Stimulated activated CD8-positive, alpha-beta memory T cell treated with anti-CD3 and anti-CD28 coated beads, Interleukin-15, amount 100 ng/mL, for 24 hours (primary cell): ENCODE measurements around the gene TCF7L2.
"Not testable (repeated sequence)": the region's sequence is repeated elsewhere in the genome, so short reads cannot be mapped to it uniquely, and the experiment has no call there.

Source experiments
- DNase-seq: peaks from one replicate; pipeline ENCODE4 v3.0.0-alpha.2; 2020; ENCODE audit warnings: low read depth

The TCF7L2 gene

DNA sequence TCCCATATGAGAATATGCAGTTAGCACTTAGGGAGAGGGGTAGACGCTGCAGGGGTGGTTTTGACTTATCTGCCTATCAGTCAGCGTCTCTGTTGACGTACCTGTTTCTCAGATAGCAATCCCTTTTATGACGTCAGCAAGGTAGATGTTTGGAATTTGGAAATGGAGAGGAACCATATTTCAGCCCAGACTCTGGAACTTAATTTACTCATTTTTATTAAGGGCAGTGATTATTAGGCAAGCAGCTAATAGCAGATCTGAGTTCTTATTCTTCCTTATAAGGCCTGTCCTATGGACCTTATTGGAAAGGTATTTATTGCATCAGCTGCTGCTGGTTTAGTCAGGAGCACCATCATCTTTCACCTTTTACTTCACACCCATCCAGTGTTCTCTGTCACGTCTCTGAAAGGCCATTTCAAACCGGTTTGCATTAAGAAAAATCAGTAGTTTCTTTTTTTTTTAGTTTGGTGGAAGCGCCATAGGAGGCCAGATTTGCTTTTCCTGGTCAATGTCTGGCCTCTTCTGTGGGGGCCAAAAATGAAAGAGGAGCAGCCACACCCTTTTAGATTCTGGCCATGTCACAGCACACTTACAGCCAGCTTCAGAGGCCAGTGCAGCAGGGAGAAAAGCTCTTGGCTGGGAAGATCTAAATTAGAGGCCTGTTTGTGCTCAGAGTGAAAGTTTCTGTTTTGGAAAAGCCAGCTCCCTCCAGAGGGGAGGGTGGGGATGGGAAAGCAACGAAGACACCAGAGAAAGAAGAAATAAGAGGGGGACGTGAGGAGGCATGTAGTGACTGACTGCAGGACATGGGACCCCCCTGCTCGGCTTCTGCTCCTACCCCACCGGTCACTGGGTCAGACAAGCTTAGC, 146.3 kb downstream of the TCF7L2 start:
- DNase-seq: no peak

GRCh38 chr10:113097036-113097435, 147.0 kb downstream of the TCF7L2 start:
- no peak for DNase-seq

GRCh38 chr10:113099431-113100183, 149.6 kb downstream of the TCF7L2 start:
- no peak for DNase-seq

- no peak for DNase-seq
Measured at GRCh38 chr10:113100281-113100680, 150.2 kb downstream of the TCF7L2 start.

DNA sequence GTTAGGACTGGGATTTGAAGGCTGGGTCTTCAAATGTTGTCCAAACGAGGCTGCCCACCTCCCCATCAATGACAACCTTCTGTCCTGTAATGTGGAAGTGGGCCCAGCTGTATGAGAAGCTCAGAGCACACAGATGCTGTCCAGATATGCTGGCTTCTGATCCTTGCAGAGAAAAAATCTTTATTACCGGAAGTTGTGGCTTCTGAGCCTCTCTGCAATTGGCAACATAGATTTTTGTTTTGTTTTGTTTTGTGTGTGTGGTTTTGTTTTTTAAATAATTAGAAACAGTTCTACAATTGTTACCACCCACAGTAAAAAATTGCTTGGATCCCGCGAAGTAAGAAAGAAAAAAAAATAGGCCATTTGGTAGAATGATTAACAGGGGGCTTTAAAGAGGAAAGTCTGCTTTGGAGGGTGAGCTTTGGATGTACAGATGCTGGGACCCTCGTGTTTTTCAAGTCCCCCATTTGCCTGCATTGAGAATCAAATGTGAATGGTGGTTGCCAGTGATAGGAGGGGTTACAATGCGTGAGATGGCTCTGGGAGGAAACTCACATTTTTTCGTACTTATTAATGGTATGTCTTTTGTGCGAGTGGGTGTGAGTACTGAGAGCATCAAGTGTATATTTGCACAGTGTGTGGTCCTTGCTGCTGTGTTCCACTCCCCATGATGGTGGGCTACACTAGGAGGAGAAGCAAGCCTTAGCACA, 153.2 kb downstream of the TCF7L2 start:
- DNase-seq: no peak

DNA sequence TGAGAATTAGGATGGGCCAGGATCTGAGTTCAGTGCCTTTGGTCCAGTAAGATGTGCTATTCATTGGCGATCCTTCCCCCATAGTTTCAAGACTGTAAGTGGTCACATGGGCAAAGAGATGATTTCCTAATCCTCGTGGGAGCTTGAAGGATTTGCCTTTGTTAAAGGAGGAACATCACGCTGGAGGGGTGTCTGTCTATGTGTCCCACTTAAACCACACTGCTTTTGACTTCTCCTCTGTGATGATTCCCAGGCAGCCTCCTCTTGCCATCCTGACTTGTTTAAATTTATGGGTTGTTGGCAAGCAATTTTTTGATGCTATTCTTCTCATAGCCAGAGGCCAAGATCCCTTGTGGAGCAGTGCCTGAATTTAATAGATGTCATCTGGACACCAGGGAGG, 154.0 kb downstream of the TCF7L2 start:
- no peak for DNase-seq

DNA sequence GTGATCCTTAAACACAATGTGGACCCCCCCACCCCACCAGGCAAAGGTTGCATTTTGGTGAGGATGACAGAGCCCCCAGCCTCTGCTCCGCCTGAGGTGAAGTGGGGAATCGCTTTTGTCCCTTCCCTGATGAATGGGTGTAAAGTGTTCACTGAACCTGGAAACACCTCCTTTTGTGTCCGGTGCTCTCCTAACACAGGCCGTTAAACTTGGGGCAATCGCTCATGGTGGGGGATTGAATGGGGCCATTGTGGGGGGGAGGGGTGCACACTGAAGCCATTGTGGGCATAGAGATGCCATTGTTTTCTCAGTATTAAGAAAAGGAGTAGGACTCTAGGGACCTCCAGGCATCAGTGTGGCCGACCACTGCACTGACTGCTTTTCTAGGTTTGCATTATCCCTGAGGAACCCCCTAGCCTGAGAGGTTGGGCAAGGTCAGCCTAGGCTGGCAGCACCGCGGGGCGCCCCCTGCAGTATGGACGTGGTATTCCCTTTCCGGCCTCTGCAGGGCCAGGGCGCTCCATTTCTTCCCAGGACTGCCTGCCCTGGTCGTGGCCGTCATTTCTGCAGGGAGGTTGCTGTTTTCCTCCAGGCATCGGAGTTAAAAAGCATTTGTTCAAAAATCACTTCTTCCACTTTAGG, 158.3 kb downstream of the TCF7L2 start:
- DNase-seq: peak; percentile 10

DNA sequence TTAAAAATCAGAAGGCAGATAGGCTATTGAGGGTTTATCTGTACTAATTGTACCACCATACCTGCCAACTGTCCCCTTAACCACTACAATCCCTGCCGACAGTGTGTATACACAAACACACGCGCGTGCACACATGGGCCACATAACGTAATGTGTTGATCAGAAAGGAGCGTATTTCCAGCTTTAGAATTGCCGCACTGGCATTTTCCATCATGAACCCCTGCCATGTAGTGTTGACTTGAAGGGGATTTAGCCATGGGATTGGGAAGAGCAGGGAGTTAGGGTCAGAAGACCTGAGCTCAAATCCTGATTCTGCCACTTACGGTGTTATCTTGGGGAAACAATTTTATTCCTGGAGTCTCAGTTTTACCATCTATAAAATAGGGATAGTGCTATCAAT, 158.9 kb downstream of the TCF7L2 start:
- no peak for DNase-seq

- not testable (repeated sequence) for DNase-seq
Measured at GRCh38 chr10:113109482-113109881, 159.4 kb downstream of the TCF7L2 start.

DNA sequence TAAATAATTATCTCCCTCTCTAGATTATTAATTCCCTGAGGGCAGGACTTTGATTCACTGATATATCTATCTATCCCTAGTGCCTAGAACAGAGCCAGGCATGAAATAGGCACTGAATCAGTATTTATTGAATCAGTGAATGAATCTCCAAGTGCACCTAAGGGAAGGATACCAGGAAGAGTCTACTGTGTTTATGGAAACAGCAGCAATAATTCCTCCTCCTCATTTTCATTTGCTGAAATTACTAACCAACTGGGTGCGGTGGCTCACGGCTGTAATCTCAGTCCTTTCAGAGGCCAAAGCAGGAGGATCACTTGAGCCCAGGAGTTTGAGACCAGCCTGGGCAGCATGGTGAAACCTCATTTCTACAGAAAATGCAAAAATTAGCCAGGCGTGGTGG, 161.2 kb downstream of the TCF7L2 start:
- DNase-seq: no peak

DNA sequence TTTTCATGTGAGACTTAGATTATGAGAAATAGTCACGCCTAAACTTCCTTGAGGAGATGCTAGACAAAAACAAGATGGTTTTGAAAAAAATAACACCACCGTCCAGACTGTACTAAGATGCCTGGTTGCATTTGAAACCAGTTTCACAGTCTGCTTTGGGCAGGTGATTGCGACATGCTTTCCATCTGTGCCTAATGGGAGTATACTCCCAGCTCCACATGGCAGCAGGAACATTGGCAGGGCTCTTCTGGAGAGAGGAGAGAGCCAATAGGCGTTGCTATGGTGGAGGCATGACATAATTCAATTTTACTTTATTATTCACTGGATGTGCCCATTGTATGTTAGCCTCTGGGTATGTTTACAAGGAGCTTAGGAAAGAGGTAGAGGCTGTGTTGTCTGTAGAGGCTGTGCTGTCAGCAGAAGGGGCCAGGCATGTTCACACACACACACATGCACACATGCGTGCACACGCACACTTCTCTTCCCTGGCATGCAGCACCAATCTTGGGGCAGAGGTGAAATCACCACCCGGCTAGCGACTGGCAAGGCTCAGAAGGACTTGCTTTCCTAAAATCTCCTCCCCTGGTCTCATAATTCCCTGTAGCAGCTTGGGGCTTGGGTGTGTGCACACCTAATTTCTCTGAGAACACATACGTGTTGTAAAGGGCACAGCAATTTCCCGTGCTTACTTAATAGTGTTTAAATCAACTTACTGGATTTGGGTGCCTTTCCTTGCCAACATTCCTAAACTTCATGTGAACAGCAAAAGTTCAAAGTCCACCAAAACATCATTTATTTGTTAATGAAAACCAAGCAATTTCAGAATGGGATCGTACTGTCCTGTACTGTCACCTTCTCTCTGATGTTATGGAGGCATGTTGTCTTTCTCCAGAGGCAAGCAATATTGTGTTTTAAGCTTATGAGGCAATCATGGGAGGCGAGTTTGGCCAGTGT, 162.1 kb downstream of the TCF7L2 start:
- DNase-seq: no peak

GRCh38 chr10:113113241-113113640, 163.2 kb downstream of the TCF7L2 start:
- no peak for DNase-seq

- no peak for DNase-seq
Measured at GRCh38 chr10:113113918-113114317, 163.9 kb downstream of the TCF7L2 start.

- no peak for DNase-seq
Measured at GRCh38 chr10:113115556-113115955, 165.5 kb downstream of the TCF7L2 start.

DNA sequence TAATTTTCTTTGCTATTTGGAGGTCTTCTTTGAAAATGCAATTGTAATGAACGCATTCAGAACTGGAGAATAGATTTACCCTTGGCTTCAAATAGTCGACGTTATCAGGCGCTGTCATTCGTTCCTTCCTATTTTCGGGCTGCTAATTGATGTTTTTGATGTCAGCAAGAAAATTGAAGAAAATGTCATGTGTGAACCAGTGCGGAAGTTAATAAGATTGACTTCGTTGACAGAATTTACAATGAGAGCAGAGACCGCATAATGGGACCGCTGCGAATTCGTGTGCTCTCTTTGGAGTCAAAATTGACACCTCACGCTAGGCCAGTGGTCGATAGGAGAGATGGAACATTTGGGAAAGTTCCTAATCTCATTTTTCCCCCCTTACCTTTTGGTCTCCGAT, 168.8 kb downstream of the TCF7L2 start:
- DNase-seq: no peak

DNA sequence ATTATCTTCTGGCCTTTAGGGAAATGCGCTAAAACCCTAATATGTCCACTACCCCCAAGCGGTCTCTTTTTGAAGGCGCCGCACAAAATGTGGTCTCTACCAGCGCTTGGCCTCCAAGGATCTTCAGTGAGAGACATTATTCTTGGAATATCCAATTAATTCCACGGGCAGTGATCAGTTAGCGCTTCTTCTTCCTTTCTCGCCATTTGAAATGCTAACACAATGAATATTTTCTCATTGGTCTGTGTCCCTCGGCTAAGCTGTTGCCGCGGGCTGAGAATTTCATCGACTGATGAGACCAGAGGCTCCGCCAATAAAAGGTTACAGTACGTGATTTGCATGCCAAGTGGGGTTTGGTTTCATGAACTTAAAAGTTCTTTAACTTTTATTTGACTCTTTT, 169.8 kb downstream of the TCF7L2 start:
- no peak for DNase-seq

- DNase-seq: no peak
Measured at GRCh38 chr10:113121153-113121552, 171.1 kb downstream of the TCF7L2 start.

- no peak for DNase-seq
Measured at GRCh38 chr10:113122947-113123346, 172.9 kb downstream of the TCF7L2 start.

GRCh38 chr10:113124724-113125123, 174.7 kb downstream of the TCF7L2 start:
- no peak for DNase-seq

DNA sequence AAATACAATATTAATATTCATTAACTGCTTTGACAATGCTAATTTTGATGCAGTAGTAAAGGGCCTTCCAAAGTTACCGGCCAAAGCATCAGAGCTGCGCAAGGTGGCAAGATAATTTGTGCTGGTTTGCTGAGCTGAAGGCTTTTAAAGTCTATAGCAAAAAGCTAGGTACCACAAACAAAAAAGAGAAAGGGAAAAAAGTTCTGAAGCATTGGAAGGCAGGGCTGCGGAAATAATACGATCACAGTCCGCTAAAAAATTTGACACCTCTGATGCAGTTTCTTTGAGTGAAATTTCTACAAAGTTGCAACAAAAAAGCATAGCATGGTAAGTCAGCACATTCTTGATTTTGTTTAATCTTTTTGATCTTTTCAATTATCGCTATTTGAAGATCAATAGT, 175.6 kb downstream of the TCF7L2 start:
- no peak for DNase-seq
